ENCODE data around the gene BOD1L2. TPM values are rescaled to one million over a fixed set of nuclear protein-coding genes. Genes with fewer than 3 reads are reported as not detected.

BOD1L2 gene
- polyA plus RNA-seq, 4 donors, result not detected

- no peak for DNase-seq (ENCODE audit: low read depth in 4 of 4, low spot score in 3 of 4)
These were observed 2.6 kb downstream of the BOD1L2 start for GRCh38 chr18:57149531-57149930.

DNA sequence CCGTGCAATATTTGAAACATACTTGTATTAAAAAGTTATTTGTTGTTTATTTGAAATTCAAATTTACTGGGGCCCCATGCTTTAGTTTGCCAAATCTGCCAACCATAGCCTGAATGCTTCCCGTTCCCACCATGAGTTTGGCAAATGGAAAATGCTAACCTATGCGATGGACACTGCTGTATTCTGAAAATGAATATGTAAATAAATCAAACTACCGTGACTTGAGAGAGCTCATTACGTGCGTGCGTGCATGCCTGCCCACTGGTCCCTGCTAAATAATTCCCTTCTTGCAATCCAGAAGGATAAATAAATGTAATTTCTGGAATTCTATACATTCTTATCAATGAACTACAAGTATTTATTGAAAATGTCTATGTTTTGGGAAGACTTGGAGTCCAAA is 3.2 kb downstream of the BOD1L2 start:
- no peak for DNase-seq (ENCODE audit: low read depth in 4 of 4, low spot score in 3 of 4)

- no peak for DNase-seq (ENCODE audit: low read depth in 4 of 4, low spot score in 3 of 4)
These were observed 3.9 kb downstream of the BOD1L2 start for GRCh38 chr18:57150828-57151227.

GRCh38 chr18:57154191-57154830 is 7.4 kb downstream of the BOD1L2 start:
- DNase-seq (ENCODE audit: low read depth in 4 of 4, low spot score in 3 of 4), result no peak

- no peak for DNase-seq (ENCODE audit: low read depth in 4 of 4, low spot score in 3 of 4)
These were observed 17.5 kb downstream of the BOD1L2 start for GRCh38 chr18:57164401-57164800.

DNA sequence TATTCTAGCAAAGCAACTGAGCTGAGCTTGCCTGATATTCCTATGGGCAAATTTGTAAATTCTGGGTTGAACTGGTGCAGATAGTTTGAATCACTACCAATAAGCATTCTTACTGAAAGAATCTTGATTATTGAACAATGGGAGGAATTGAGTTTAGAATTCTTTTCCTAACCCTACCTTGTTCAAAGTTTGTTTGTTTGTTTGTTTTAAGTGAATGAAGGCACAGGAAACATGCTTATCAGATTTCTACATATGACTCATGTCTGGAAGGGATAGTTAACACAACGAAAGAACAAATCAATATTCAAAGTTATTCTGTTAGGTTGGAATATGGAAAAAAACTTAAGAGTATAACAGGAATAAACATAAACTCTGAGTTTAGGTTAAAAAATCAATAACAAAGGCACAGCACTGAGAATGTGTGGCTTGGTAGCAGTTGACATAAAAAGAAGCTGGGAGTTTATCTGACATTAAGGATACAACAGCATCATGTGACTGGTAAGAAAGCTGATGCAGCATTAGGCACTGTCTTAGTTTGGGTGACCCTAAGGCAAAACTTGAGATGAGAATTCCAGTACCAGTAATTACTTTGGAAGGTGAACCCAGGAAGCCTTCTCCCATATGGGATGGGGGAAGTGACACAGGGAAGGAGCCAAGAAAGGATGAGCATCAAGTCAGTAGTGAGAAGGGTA is 20.9 kb downstream of the BOD1L2 start:
- DNase-seq (ENCODE audit: low read depth in 4 of 4, low spot score in 3 of 4), result no peak

GRCh38 chr18:57171026-57171425 is 24.1 kb downstream of the BOD1L2 start:
- DNase-seq (ENCODE audit: low read depth in 4 of 4, low spot score in 3 of 4), result no peak

- DNase-seq (ENCODE audit: low read depth in 4 of 4, low spot score in 3 of 4), result no peak
These were observed 28.6 kb downstream of the BOD1L2 start for GRCh38 chr18:57175532-57175931.

DNA sequence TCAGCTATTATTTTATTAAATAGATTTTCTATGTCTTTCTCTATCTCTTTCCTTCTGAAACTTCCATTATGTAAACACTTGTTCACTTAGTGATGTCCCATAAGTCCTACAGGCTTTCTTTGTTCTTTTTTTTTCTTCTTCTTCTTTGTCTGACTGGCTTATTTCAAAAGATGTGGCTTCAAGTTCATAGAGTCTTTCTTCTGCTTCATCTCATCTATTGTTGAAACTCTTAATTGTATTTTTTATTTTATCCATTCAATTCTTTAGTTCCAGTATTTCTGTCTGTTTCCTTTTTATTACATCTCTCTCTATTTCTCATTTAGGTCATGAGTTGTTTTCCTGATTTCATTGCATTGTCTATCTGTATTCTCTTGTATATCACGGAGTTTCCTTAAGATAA is 38.5 kb downstream of the BOD1L2 start:
- no peak for DNase-seq (ENCODE audit: low read depth in 4 of 4, low spot score in 3 of 4)

DNA sequence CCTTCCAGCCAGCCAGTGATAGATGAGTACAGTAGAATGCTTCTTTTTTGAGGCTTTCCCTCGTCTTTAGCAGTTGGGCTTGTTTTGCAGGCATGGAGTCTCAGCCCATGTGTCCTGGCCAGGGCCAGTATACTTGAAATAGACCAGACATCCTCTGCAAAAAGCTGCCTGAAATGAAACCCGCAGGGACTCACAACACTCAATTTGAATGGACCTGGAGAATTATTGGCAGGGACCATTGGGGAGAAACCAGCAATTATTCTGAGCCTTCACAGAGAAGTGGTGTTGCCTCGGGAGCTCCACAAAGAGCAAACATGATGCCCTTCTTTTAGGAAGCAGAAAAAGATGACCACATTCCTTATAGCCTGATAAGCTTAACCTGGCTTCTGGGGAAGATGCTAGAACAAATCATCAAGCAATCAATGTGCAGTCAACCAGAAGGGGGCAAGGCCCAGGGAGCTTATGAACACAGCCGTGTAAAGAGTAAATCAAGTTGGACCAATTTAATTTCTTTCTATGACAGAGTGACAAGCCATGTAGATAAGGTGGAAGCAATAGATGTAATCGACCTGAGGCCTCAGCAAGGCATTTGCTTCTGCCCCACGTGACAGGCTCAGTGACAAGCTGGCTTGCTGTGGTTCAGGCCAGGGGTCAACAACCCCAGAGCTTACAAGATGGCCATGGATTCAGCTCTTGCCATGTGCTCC is 42.1 kb downstream of the BOD1L2 start:
- no peak for DNase-seq (ENCODE audit: low read depth in 4 of 4, low spot score in 3 of 4)

GRCh38 chr18:57190026-57190425 is 43.1 kb downstream of the BOD1L2 start:
- DNase-seq (ENCODE audit: low read depth in 4 of 4, low spot score in 3 of 4), result no peak

- no peak for DNase-seq (ENCODE audit: low read depth in 4 of 4, low spot score in 3 of 4)
These were observed 47.2 kb downstream of the BOD1L2 start for GRCh38 chr18:57194070-57194469.

- no peak for DNase-seq (ENCODE audit: low read depth in 4 of 4, low spot score in 3 of 4)
These were observed 47.7 kb downstream of the BOD1L2 start for GRCh38 chr18:57194622-57195021.

DNA sequence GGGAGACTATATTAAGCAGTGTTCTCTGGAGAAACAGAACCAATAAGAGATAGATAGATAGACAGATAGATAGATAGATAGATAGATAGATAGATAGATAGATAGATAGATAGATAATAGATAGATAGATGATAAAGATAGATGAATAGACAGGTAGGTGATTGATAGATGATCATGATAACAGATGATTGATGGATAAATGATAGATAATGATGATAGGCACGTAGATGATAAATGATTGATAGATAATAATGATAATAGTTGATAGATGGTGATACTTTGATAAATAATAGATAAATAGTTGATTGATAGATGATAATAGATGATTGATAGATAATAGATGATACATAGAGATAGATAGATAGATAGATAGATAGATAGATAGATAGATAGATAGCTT is 48.5 kb downstream of the BOD1L2 start:
- no peak for DNase-seq (ENCODE audit: low read depth in 4 of 4, low spot score in 3 of 4)

GRCh38 chr18:57197261-57197660 is 50.4 kb downstream of the BOD1L2 start:
- no peak for DNase-seq (ENCODE audit: low read depth in 4 of 4, low spot score in 3 of 4)

GRCh38 chr18:57198073-57198472 is 51.2 kb downstream of the BOD1L2 start:
- no peak for DNase-seq (ENCODE audit: low read depth in 4 of 4, low spot score in 3 of 4)

Other genes starting within 250 kb of the BOD1L2 start
- gene ST8SIA3, start 205.5 kb downstream of the BOD1L2 start, polyA plus RNA-seq (ENCODE audit: insufficient read length in 4 of 4), result under 1 TPM in 2 of 4 donors, not detected in 2; 0.06 to 0.16 TPM